Caco-2 (cell line): Measurements from ENCODE around the gene DUSP5. TPM values are rescaled to one million over a fixed set of nuclear protein-coding genes. Genes with fewer than 3 reads are reported as not detected.

Experiments used
- BruUV-seq: library from RNA; stranded (reverse); fragments of 400-500 nt; replicated peaks from 2 replicates; lab custom pipeline; 2021; lab: Mats Ljungman, UMichigan
- CTCF ChIA-PET: fragments of 300-600 bp; sonication (Branson Sonifier 250); formaldehyde crosslinking; loops from one replicate; lab custom pipeline; 2022; ENCODE audit warnings: antibody characterized with exemption; lab: Charles Lee
- POLR2A ChIA-PET: fragments of 300-600 bp; sonication (Branson Sonifier 250); formaldehyde crosslinking; loops from one replicate; lab custom pipeline; 2022; ENCODE audit warnings: antibody characterized with exemption; lab: Charles Lee
- DNase-seq, 2 experiments: peaks; one replicate each; pipeline versions ENCODE4 v3.0.0 to v3.0.0-alpha.2; 2020 to 2022
- H3K27me3 ChIP-seq: replicated peaks from 2 replicates; pipeline ENCODE4 v1.6.0; 2011; ENCODE audit warnings: low read length; ENCODE audit not compliant: control insufficient read depth, insufficient read depth
- H3K36me3 ChIP-seq: 2 replicates; pipeline ENCODE4 v1.5.1; 2011; ENCODE audit warnings: low read length; ENCODE audit not compliant: control insufficient read depth, insufficient read depth
- H3K4me1 ChIP-seq: fragments of 250-450 bp; sonication (Bioruptor Pico); 2 replicates; pipeline ENCODE4 v1.5.1; 2020; ENCODE audit warnings: mild to moderate bottlenecking
- H3K4me3 ChIP-seq: 2 replicates; pipeline ENCODE4 v1.5.1; 2011; ENCODE audit warnings: low read depth, mild to moderate bottlenecking, control low read depth, low read length
- H3K9me3 ChIP-seq: fragments of 250-450 bp; sonication (Bioruptor Pico); 2 replicates; pipeline ENCODE4 v1.5.1; 2020; ENCODE audit warnings: mild to moderate bottlenecking, moderate library complexity
- H3K27ac Mint-ChIP-seq: one replicate; pipeline ENCODE4 v1.8.0; 2022; ENCODE audit warnings: mixed read lengths; ENCODE audit not compliant: unreplicated experiment
- H3K27me3 Mint-ChIP-seq: one replicate; pipeline ENCODE4 v1.8.0; 2022; ENCODE audit warnings: mixed read lengths; ENCODE audit not compliant: insufficient read depth, unreplicated experiment
- H3K36me3 Mint-ChIP-seq: one replicate; pipeline ENCODE4 v1.8.0; 2022; ENCODE audit warnings: mild to moderate bottlenecking, mixed read lengths; ENCODE audit not compliant: insufficient read depth, unreplicated experiment
- H3K4me1 Mint-ChIP-seq: one replicate; pipeline ENCODE4 v1.8.0; 2022; ENCODE audit warnings: low read depth, mixed read lengths; ENCODE audit not compliant: unreplicated experiment
- H3K4me3 Mint-ChIP-seq: one replicate; pipeline ENCODE4 v1.8.0; 2022; ENCODE audit warnings: mild to moderate bottlenecking, moderate library complexity, mixed read lengths; ENCODE audit not compliant: unreplicated experiment
- H3K9me3 Mint-ChIP-seq: one replicate; pipeline ENCODE4 v1.8.0; 2022; ENCODE audit warnings: mixed read lengths; ENCODE audit not compliant: unreplicated experiment
- intact Hi-C: fragments of 100-400 bp; cut with micrococcal nuclease; formaldehyde crosslinking; loops from one replicate; pipeline ENCODE4 v1.10.0; 2022; ENCODE audit not compliant: unreplicated experiment
- total RNA-seq: library from RNA; stranded (reverse); gene quantifications from 2 replicates; pipeline ENCODE4 v1.2.3, GENCODE V29; 2022
- TF ChIP-seq, protein P1 (sequence below), 2 experiments: fragments of 200-600 bp in 1 of 2; IDR thresholded peaks; 1 replicate in 1 of 2; 2 replicates in 1 of 2; pipeline versions ENCODE4 v1.5.1 to v1.8.0; 2011 to 2022; ENCODE audit warnings: antibody characterized with exemption in 1 of 2, control low read depth in 1 of 2, inconsistent platforms in 1 of 2, low read depth in 1 of 2, low read length in 1 of 2, mild to moderate bottlenecking in 1 of 2, moderate library complexity in 1 of 2; ENCODE audit not compliant: insufficient read depth in 1 of 2, severe bottlenecking in 1 of 2, unreplicated experiment in 1 of 2

Gene DUSP5
- total RNA-seq, 1 experiment from 2014 or later: 15.0 TPM

DNA sequence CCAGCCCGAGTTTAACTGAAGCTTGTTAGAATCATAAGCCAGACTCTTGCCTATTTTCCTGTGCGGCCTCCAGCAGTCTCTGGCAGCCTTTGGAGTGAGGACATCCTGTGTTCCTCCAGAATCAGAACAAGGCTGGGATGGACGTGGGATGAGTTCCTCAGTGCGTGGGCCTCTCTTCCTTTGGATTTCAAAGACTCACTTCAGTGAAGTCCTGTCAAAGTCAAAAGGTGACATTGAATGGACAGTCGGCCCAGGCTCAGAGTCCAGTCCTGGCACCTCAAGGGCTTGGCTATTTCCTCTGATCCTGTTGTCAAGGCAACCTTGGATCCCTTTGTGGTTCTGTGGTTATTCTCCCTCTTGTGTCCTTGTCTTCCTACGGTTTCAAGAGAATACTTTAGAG is 48.4 kb downstream of the DUSP5 start:
- no peaks in the 10 kb centered on the region for H3K4me1 ChIP-seq
- POLR2A ChIA-PET: no interaction called here
- Mint-ChIP-seq H3K9me3 (no peaks in the 10 kb centered on the region), H3K4me1 (peaks cover 11% of the 10 kb centered on the region), H3K27ac (no peak overlapping the region), H3K4me3 (no peak overlapping the region), H3K36me3 (no peaks in the 10 kb centered on the region), H3K27me3 (no peaks in the 10 kb centered on the region)
- H3K27me3 ChIP-seq: no peaks in the 10 kb centered on the region
- no peaks in the 10 kb centered on the region for H3K36me3 ChIP-seq
- DNase-seq: no peak
- H3K4me3 ChIP-seq: no peak overlapping the region
- TF ChIP-seq, protein P1, sequence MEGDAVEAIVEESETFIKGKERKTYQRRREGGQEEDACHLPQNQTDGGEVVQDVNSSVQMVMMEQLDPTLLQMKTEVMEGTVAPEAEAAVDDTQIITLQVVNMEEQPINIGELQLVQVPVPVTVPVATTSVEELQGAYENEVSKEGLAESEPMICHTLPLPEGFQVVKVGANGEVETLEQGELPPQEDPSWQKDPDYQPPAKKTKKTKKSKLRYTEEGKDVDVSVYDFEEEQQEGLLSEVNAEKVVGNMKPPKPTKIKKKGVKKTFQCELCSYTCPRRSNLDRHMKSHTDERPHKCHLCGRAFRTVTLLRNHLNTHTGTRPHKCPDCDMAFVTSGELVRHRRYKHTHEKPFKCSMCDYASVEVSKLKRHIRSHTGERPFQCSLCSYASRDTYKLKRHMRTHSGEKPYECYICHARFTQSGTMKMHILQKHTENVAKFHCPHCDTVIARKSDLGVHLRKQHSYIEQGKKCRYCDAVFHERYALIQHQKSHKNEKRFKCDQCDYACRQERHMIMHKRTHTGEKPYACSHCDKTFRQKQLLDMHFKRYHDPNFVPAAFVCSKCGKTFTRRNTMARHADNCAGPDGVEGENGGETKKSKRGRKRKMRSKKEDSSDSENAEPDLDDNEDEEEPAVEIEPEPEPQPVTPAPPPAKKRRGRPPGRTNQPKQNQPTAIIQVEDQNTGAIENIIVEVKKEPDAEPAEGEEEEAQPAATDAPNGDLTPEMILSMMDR (IDR thresholded peaks at IDR 0.05; ENCODE audit: insufficient read depth in 1 of 2, low read depth in 1 of 2, low read length in 1 of 2, severe bottlenecking in 1 of 2, unreplicated experiment in 1 of 2): no peak
- intact Hi-C loops: loop anchor here (2.0 kb wide), 2 partner anchors 45 to 89 kb away; no protein-coding TSS in a partner anchor
- CTCF ChIA-PET: interaction anchor here (0.9 to 2.0 kb wide), 9 partner anchors 24 to 241 kb away, joined by 3 to 9 read pairs (median 4); partner anchors contain the start of gene SMNDC1
- BruUV-seq: no TSS peak
- no peaks in the 10 kb centered on the region for H3K9me3 ChIP-seq

DNA sequence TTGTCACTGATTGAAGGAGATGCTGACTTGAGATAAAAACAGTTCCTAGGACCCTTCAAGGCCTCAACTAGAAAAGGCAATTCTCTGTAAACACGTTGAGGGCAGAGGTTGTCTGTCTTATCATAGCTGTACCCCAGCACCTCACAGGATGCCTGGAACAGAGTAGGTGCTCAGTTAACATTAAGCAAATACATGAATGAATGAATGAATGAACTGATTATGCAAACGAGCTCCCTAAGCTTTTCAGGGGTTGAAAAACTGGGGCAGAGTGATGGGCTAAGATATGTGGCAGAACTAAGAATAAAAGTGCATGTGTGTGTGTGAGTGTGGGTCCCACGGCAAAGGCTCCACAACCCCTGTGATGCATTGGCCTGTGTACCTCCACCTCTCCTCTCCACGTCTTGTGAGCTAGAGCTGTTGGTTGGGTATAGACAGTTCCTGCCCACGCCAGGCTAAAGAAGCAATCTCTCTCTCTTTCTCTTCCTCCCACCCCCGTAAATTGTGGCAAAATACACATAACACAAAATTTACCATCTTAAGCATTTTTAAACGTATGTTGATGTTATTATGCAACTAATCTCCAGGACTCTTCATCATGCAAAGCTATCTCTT is 48.9 kb downstream of the DUSP5 start:
- DNase-seq: no peak
- Histone ChIP-seq H3K36me3 (no peaks in the 10 kb centered on the region), H3K27me3 (no peaks in the 10 kb centered on the region), H3K4me3 (no peak overlapping the region), H3K4me1 (no peaks in the 10 kb centered on the region), H3K9me3 (no peaks in the 10 kb centered on the region)
- no TSS peak for BruUV-seq
- no peaks in the 10 kb centered on the region for H3K9me3 Mint-ChIP-seq
- H3K36me3 Mint-ChIP-seq: no peaks in the 10 kb centered on the region
- TF ChIP-seq, protein P1 (IDR thresholded peaks at IDR 0.05; ENCODE audit: insufficient read depth in 1 of 2, low read depth in 1 of 2, low read length in 1 of 2, severe bottlenecking in 1 of 2, unreplicated experiment in 1 of 2): no peak
- ChIA-PET CTCF (interaction anchor here (0.6 to 2.0 kb wide), 11 partner anchors 23 to 242 kb away, joined by 3 to 10 read pairs (median 4); partner anchors contain the start of gene SMNDC1), POLR2A (interaction anchor here (0.9 kb wide), 1 partner anchor 241 kb away, joined by 3 read pairs; no protein-coding TSS in a partner anchor)
- no peak overlapping the region for H3K4me3 Mint-ChIP-seq
- H3K27me3 Mint-ChIP-seq: no peaks in the 10 kb centered on the region
- peaks cover 11% of the 10 kb centered on the region for H3K4me1 Mint-ChIP-seq
- intact Hi-C loops: loop anchor here (1.0 to 2.0 kb wide), 5 partner anchors 46 to 240 kb away; no protein-coding TSS in a partner anchor
- H3K27ac Mint-ChIP-seq: no peak overlapping the region

DNA sequence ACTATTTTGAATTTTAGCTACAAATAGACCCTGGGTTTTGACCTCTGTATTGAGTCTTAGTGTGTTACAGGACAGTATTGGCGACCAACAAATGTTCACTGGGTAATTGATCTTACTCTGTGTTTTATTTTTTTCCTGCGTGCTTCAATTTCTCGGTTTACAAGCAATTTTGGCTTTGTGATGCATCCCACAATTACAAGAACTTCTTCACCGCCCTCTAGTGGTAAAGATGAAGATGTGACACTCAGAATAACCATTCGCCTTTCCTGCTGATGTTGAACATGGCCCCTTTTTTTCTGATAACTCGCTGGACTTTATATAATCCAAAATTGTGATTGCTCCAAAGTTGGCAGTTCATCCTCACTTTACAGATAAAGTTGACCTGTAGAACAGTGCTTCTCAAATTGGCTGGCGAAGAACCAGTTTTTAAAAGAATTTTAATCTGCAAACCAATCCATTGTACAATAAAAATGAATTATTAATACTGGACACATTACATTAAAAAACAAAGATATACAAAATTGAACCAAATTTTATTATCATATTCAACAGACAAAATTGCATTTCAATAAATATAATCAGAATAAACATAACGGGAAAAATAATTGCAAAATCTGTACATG is 49.5 kb downstream of the DUSP5 start:
- CTCF ChIA-PET: interaction anchor here (0.6 to 2.0 kb wide), 12 partner anchors 22 to 242 kb away, joined by 3 to 10 read pairs (median 4); partner anchors contain the start of gene SMNDC1
- no peak overlapping the region for H3K27ac Mint-ChIP-seq
- H3K4me1 ChIP-seq: no peaks in the 10 kb centered on the region
- H3K4me1 Mint-ChIP-seq: peaks cover 11% of the 10 kb centered on the region
- no peaks in the 10 kb centered on the region for H3K9me3 ChIP-seq
- no peak overlapping the region for H3K4me3 ChIP-seq
- intact Hi-C loops: loop anchor here (1.0 to 2.0 kb wide), 5 partner anchors 46 to 241 kb away; no protein-coding TSS in a partner anchor
- BruUV-seq: no TSS peak
- H3K27me3 Mint-ChIP-seq: no peaks in the 10 kb centered on the region
- no peaks in the 10 kb centered on the region for H3K9me3 Mint-ChIP-seq
- POLR2A ChIA-PET: interaction anchor here (0.9 kb wide), 1 partner anchor 241 kb away, joined by 3 read pairs; no protein-coding TSS in a partner anchor
- no peaks in the 10 kb centered on the region for H3K27me3 ChIP-seq
- H3K36me3 Mint-ChIP-seq: no peaks in the 10 kb centered on the region
- DNase-seq: peak in 1 of 2 experiments; percentile 45
- TF ChIP-seq, protein P1 (IDR thresholded peaks at IDR 0.05; ENCODE audit: insufficient read depth in 1 of 2, low read depth in 1 of 2, low read length in 1 of 2, severe bottlenecking in 1 of 2, unreplicated experiment in 1 of 2): peak; percentile 85 to 89
- no peaks in the 10 kb centered on the region for H3K36me3 ChIP-seq
- H3K4me3 Mint-ChIP-seq: no peak overlapping the region
